ENCODE measurements around the gene ACVRL1.

ACVRL1 gene

DNA sequence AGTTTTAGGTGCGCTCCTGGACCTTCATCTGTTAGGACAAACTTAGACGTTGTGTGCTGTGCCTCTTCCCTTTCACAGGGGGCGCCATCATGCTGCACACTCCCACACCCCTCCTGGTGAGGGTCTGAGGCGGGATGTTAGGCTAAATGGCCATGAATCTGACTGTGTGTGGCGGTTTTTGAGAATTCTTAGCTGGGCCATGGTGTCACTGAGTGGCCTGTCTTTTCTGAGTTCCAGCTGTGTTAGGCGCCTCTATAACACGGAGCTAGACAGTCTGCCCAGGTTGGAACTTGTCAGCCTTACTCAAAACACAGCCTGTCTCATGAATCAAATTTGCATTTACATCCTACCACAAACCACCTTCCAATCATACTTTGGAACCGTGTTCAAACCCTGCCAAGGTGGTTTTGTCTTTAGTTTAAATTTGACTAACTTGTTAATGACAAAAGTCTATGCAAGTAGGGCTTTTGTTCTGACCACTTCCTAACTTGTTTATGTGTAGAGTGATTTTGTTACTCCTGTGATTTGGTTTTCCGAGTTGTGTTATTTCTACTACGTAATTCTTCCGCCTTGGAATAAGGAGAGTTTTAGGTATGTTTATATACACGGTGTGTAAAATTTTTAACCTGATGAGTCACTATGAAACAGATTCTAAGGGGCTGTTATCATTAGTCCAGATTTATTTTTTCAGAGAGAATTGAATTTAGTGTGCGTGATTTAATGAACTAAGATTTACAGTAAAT, 63.8 kb downstream of the ACVRL1 start:
- Histone ChIP-seq H3K27me3 (no peaks in the 10 kb centered on the region), H3K4me1 (ENCODE audit: control insufficient read depth in 1 of 2, insufficient read depth in 1 of 2, low read depth in 1 of 2, low read length in 1 of 2) (peaks cover 65 to 73% of the 10 kb centered on the region in 2 experiments), H3K36me3 (no peaks in the 10 kb centered on the region), H3K9me3 (no peaks in the 10 kb centered on the region), H3K4me3 (ENCODE audit: low read depth in 1 of 2, low read length in 1 of 2) (peak overlapping the region in 1 of 2 experiments; percentile 62), H3K27ac (peak overlapping the region; percentile 90)
- TF ChIP-seq, protein P1, sequence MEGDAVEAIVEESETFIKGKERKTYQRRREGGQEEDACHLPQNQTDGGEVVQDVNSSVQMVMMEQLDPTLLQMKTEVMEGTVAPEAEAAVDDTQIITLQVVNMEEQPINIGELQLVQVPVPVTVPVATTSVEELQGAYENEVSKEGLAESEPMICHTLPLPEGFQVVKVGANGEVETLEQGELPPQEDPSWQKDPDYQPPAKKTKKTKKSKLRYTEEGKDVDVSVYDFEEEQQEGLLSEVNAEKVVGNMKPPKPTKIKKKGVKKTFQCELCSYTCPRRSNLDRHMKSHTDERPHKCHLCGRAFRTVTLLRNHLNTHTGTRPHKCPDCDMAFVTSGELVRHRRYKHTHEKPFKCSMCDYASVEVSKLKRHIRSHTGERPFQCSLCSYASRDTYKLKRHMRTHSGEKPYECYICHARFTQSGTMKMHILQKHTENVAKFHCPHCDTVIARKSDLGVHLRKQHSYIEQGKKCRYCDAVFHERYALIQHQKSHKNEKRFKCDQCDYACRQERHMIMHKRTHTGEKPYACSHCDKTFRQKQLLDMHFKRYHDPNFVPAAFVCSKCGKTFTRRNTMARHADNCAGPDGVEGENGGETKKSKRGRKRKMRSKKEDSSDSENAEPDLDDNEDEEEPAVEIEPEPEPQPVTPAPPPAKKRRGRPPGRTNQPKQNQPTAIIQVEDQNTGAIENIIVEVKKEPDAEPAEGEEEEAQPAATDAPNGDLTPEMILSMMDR (IDR thresholded peaks at IDR 0.05) = peak; percentile 49

DNA sequence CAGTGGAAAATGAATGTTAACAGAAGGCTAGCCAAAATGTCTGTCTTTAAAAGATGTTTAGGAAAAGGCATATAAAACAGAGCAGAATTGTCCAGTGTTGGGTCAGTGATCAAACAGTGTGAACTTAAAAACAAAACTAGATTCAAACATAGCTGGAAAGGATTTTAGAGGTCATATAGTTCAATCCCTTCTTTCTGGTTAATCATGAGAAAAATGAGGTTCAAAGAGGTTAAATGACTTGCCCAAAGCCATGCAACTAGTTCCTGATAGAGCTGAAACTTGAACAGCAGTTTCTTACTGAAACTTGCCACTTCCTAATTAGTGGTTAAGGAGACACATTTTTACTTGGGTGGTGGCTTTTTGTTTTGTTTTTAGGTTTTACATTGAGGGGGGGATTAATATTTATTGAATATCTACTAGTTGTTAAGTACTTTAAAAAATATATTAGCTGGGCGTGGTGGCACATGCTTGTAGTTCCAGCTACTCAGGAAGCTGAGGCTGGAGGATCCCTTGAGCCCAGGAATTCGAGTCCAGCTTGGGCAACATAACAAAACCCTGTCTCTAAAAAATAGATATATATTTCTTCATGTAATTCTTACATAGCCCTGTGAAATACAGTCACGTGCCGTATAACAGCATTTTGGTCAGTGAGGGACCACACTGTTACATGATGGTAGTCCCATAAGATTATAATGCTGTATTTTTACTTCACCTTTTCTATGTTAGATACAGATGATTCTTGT, 64.5 kb downstream of the ACVRL1 start:
- H3K36me3 ChIP-seq = no peaks in the 10 kb centered on the region
- peak overlapping the region; percentile 90 for H3K27ac ChIP-seq
- TF ChIP-seq, protein P1 (IDR thresholded peaks at IDR 0.05) = no peak
- peak overlapping the region; percentile 45 to 62 for H3K4me3 ChIP-seq (ENCODE audit: low read depth in 1 of 2, low read length in 1 of 2)
- H3K9me3 ChIP-seq = no peaks in the 10 kb centered on the region
- peaks cover 73 to 81% of the 10 kb centered on the region in 2 experiments for H3K4me1 ChIP-seq (ENCODE audit: control insufficient read depth in 1 of 2, insufficient read depth in 1 of 2, low read depth in 1 of 2, low read length in 1 of 2)
- H3K27me3 ChIP-seq = no peaks in the 10 kb centered on the region

DNA sequence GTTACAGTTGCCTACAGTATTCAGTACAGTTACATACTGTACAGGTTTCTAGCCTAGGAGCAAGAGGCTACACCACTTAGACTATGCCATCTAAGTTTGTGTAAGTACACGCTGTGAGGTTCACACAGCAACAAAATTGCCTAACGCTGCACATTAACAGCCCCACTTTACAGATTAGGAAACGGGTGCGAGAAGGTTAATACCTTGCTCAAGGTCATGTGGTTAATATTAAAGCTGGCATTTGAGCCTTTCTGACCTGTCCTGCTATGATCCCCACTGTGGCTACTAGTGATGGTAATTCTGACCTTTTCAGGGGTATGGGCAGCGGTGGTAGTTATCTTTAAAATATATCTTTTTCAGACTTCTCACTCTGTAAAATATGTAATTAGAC, 65.1 kb downstream of the ACVRL1 start:
- H3K4me3 ChIP-seq (ENCODE audit: low read depth in 1 of 2, low read length in 1 of 2) = peak overlapping the region; percentile 45 to 62
- H3K36me3 ChIP-seq = no peaks in the 10 kb centered on the region
- TF ChIP-seq, protein P1 (IDR thresholded peaks at IDR 0.05) = no peak
- no peaks in the 10 kb centered on the region for H3K9me3 ChIP-seq
- no peaks in the 10 kb centered on the region for H3K27me3 ChIP-seq
- peak overlapping the region; percentile 90 for H3K27ac ChIP-seq
- H3K4me1 ChIP-seq (ENCODE audit: control insufficient read depth in 1 of 2, insufficient read depth in 1 of 2, low read depth in 1 of 2, low read length in 1 of 2) = peaks cover 79 to 86% of the 10 kb centered on the region in 2 experiments

DNA sequence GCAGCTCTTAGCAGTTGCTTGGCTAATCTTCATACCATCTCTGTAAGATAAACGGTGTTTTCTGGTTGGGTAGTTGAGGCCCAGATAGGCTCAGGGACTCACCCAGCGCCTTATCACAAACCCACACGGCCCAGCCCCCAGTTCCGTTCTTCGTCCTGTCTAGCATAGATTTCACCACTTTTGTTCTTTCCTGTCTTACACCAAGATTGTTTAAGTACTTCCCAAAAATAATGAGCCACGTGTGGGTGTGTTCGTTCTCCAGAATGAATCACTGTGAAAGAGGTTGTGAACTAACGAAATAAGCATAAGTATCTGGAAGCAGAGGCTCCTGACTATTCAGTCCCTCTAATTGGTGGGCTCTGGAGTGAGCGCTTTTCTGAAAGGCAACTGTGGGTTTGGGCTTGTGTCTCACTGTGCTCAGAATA, 65.6 kb downstream of the ACVRL1 start:
- Histone ChIP-seq H3K27ac (peak overlapping the region; percentile 90), H3K27me3 (no peaks in the 10 kb centered on the region), H3K9me3 (no peaks in the 10 kb centered on the region), H3K4me3 (ENCODE audit: low read depth in 1 of 2, low read length in 1 of 2) (peak overlapping the region; percentile 45 to 62), H3K36me3 (no peaks in the 10 kb centered on the region), H3K4me1 (ENCODE audit: control insufficient read depth in 1 of 2, insufficient read depth in 1 of 2, low read depth in 1 of 2, low read length in 1 of 2) (peaks cover 83 to 91% of the 10 kb centered on the region in 2 experiments)
- TF ChIP-seq, protein P1 (IDR thresholded peaks at IDR 0.05) = no peak
